Gastrocnemius medialis (tissue), 4 donors: ENCODE data around the gene TMED8. TPM values are rescaled to one million over a fixed set of nuclear protein-coding genes. Genes with fewer than 3 reads are reported as not detected.

Source experiments
- ATAC-seq, 2 donors: fragments of 150-250 bp; one replicate each; pipeline ENCODE4 v1.9.1; 2016
- DNase-seq, 2 donors: peaks; one replicate each; pipeline ENCODE4 v3.0.0-alpha.2; 2019
- H3K27ac ChIP-seq, 4 donors: fragments of 200-600 bp; sonication (generic); 1 replicate in 1 of 4; 2 replicates in 3 of 4; pipeline ENCODE4 v1.5.1; 2016 to 2018; ENCODE audit warnings: mild to moderate bottlenecking in 2 of 4, moderate library complexity in 1 of 4
- H3K27me3 ChIP-seq, 3 donors: fragments of 200-600 bp; sonication (generic) in 2 of 3; 1 replicate in 1 of 3; 2 replicates in 2 of 3; pipeline versions ENCODE4 v1.5.1 to v1.6.0; 2016 to 2019; ENCODE audit warnings: mild to moderate bottlenecking in 1 of 3, moderate library complexity in 1 of 3
- H3K36me3 ChIP-seq, 2 donors: fragments of 200-600 bp; sonication (generic) in 1 of 2; one replicate each; pipeline ENCODE4 v1.5.1; 2017 to 2018
- H3K4me1 ChIP-seq, 2 donors: fragments of 200-600 bp; sonication (generic) in 1 of 2; one replicate each; pipeline ENCODE4 v1.5.1; 2016 to 2017; ENCODE audit warnings: mild to moderate bottlenecking in 2 of 2
- H3K4me3 ChIP-seq, 4 donors: fragments of 200-600 bp; sonication (generic) in 3 of 4; 1 replicate in 1 of 4; 2 replicates in 3 of 4; pipeline ENCODE4 v1.5.1; 2016 to 2019; ENCODE audit warnings: mild to moderate bottlenecking in 2 of 4
- H3K9me3 ChIP-seq, 3 donors: fragments of 200-600 bp; sonication (generic) in 2 of 3; 1 replicate in 1 of 3; 2 replicates in 2 of 3; pipeline ENCODE4 v1.5.1; 2016 to 2019
- POLR2A ChIP-seq, 2 donors: fragments of 450-650 bp; IDR thresholded peaks; one replicate each; pipeline ENCODE4 v1.6.1; 2017; ENCODE audit warnings: antibody characterized with exemption in 2 of 2, mild to moderate bottlenecking in 2 of 2, moderate library complexity in 2 of 2
- in situ Hi-C, 4 donors: fragments of 200-750 bp; cut with MboI; loops; one replicate each; pipeline versions ENCODE4 v1.15.0 to v1.8.0; 2017; ENCODE audit warnings: low sequenced_read_pairs in 4 of 4
- intact Hi-C: fragments of 100-400 bp; cut with DNase I; formaldehyde crosslinking; loops from one replicate; pipeline ENCODE4 v1.15.1; 2023; ENCODE audit warnings: low total_unique reads
- total RNA-seq, 4 donors: library from RNA; depleted of rRNA; stranded (reverse); fragments of >200 nt; gene quantifications; one replicate each; pipeline versions ENCODE4 v1.1.0 to v1.2.3, GENCODE V29; 2016
- TF ChIP-seq, protein P1 (sequence below), 5 experiments: fragments of 450-650 bp in 3 of 5; fragments of 200-600 bp in 2 of 5; sonication (generic) in 2 of 5; IDR thresholded peaks in 4 of 5; conservative IDR thresholded peaks in 1 of 5; 1 replicate in 4 of 5; 2 replicates in 1 of 5; pipeline ENCODE4 v1.5.1; 2016 to 2019; ENCODE audit warnings: antibody characterized with exemption in 5 of 5, mild to moderate bottlenecking in 3 of 5, moderate library complexity in 3 of 5

Gene TMED8, protein sequence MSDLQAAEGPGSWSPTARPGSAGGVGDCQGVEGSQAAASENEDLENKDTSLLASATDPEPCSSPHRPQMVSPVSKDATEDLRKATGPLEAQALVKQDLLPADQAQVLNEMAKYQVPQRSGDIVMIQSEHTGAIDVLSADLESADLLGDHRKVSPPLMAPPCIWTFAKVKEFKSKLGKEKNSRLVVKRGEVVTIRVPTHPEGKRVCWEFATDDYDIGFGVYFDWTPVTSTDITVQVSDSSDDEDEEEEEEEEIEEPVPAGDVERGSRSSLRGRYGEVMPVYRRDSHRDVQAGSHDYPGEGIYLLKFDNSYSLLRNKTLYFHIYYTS
- 1 to 10 TPM; 3.0 to 5.2 (median 4.3) TPM for total RNA-seq

DNA sequence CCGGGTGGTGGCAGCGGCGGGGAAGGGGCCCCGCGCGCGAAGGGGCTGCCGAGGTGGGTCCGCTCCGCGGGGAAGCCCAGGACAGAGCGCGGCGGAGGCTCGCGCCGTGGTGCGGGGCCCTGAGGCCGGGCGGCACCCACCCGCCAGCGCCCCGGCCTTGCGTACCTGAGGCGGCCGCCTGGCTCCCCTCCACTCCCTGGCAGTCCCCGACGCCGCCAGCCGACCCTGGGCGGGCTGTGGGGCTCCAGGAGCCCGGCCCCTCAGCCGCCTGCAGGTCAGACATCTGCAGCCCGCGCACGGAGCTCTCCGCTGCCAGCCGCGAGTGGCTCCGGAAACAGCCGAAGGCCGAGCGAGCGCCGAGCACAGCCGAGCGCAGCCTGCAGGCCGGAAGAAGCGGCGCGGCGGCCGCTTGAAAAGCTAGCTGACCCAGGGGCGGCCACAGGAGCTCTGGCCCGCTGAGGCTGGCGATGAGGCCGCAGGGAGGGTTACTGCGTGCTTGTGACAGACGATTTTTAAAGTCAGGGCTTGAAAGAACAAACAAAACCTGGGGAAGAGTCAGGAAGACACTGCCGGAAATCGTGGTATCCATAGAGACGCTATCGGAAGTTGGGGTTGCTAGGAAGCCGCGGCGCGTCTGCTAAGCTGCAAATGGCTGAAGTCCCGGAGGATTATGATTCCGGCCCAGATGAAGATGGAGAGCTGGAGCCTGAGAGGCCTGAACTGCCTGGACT lies at the start of gene TMED8, which contains the start of gene SAMD15:
Gene TMED8, minus strand, starts transcription at position 324 of the 731 bp plus-strand sequence. Its CDS starts 41 bp downstream, at position 283.
Gene SAMD15, plus strand, starts transcription at position 609 of the 731 bp plus-strand sequence. Its CDS starts 40 bp downstream, at position 649.
- in situ Hi-C loops (no loop called here), intact Hi-C loops (loop anchor here (1.0 to 5.0 kb wide), 2 partner anchors 56 to 75 kb away; partner anchors contain the start of gene GSTZ1)
- TF ChIP-seq, protein P1, sequence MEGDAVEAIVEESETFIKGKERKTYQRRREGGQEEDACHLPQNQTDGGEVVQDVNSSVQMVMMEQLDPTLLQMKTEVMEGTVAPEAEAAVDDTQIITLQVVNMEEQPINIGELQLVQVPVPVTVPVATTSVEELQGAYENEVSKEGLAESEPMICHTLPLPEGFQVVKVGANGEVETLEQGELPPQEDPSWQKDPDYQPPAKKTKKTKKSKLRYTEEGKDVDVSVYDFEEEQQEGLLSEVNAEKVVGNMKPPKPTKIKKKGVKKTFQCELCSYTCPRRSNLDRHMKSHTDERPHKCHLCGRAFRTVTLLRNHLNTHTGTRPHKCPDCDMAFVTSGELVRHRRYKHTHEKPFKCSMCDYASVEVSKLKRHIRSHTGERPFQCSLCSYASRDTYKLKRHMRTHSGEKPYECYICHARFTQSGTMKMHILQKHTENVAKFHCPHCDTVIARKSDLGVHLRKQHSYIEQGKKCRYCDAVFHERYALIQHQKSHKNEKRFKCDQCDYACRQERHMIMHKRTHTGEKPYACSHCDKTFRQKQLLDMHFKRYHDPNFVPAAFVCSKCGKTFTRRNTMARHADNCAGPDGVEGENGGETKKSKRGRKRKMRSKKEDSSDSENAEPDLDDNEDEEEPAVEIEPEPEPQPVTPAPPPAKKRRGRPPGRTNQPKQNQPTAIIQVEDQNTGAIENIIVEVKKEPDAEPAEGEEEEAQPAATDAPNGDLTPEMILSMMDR (IDR thresholded peaks at IDR 0.05 in 4 of 5, conservative IDR thresholded peaks at IDR 0.05 in 1 of 5) = peak in 3 of 5 experiments; percentile 26 to 53 (median 50)
- TF ChIP-seq POLR2A (IDR thresholded peaks at IDR 0.05) = no peak
- no peaks in the 10 kb centered on the region for H3K9me3 ChIP-seq
- H3K4me1 ChIP-seq = peaks cover 11 to 12% of the 10 kb centered on the region in 2 donors
- no peaks in the 10 kb centered on the region for H3K27me3 ChIP-seq
- H3K4me3 ChIP-seq = peak within 1 kb of the TSS; percentile 85 to 99 (median 86)
- ATAC-seq (peak; percentile 97 to 98), DNase-seq (peak; percentile 43 to 68)
- H3K27ac ChIP-seq = peak within 1 kb of the TSS; percentile 64 to 76 (median 74)
- H3K36me3 ChIP-seq = no peaks in the 10 kb centered on the region

DNA sequence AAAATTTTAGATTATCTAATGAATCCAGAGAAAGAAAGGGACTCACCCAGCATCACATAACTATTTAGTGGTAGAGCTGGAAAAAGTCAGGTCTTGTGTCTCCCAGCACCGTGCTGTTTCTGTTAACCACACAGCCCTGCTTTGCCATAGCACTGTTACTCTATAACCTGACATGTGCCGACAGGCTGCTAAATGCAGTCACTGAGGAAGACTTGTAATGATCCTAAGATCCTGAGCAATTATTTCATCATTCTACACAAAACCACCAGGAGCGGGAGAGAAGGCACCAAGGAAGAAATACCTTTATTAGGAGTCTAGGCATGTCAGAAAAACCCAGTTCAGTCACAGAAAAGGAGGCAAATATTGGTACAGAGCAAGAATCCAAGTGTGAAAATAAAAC lies 49.5 kb upstream of the TMED8 start:
- no peak for DNase-seq
- intact Hi-C loops (no loop called here), in situ Hi-C loops (no loop called here)
- ATAC-seq = no peak
- TF ChIP-seq, protein P1 (IDR thresholded peaks at IDR 0.05 in 4 of 5, conservative IDR thresholded peaks at IDR 0.05 in 1 of 5) = no peak
- TF ChIP-seq POLR2A (IDR thresholded peaks at IDR 0.05) = no peak
- Histone ChIP-seq H3K27ac (no peak overlapping the region), H3K9me3 (no peaks in the 10 kb centered on the region), H3K27me3 (no peaks in the 10 kb centered on the region), H3K4me1 (no peaks in the 10 kb centered on the region), H3K36me3 (peaks cover 0 to 99% of the 10 kb centered on the region in 2 donors), H3K4me3 (no peak overlapping the region)

DNA sequence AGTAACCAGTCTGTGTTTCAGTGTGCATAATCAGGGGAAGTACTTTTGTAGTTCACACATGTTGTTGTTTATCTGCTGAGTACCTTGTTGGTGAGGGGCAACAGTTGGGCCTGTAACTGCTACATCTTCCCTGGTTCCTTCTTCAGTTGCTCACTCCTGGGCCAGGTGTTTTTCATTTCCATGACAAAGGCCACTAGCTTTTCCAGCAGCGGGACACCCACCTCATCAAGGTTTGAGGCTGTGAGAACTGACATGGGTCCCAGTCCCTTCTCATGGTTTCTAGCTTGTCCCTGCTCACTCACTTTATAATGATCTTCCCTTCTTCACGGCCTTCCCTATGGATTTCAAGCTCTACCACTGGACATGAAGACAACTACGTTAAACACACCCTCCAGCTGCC lies 48.0 kb upstream of the TMED8 start:
- DNase-seq = no peak
- H3K27me3 ChIP-seq = no peaks in the 10 kb centered on the region
- H3K9me3 ChIP-seq = no peaks in the 10 kb centered on the region
- ATAC-seq = no peak
- intact Hi-C loops (no loop called here), in situ Hi-C loops (no loop called here)
- no peak overlapping the region for H3K27ac ChIP-seq
- H3K4me1 ChIP-seq = no peaks in the 10 kb centered on the region
- H3K4me3 ChIP-seq = no peak overlapping the region
- TF ChIP-seq, protein P1 (IDR thresholded peaks at IDR 0.05 in 4 of 5, conservative IDR thresholded peaks at IDR 0.05 in 1 of 5) = no peak
- TF ChIP-seq POLR2A (IDR thresholded peaks at IDR 0.05) = no peak
- peaks cover 0 to 95% of the 10 kb centered on the region in 2 donors for H3K36me3 ChIP-seq

DNA sequence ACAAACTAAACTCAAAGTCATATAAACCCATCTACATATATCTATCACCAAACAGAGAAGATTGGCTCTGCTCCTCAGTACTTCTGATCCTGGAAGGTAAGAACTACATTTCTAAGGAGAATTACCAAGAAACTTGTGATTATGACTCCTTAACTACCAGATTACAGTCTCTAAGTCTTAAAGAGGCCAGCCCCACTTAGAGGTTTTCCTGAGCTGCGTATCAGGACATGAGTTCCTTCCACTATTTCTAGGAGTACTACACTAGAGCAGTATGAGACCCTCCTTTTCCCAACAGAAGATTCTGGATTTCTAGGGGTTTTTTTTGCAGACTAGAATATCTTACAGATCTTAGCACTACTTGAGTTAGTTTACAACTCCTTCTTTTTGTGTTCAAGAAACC lies 46.5 kb upstream of the TMED8 start, which contains the start of gene NOXRED1:
Gene NOXRED1, minus strand, starts transcription at position 101 of the 400 bp plus-strand sequence. CDS start 634 bp downstream, outside the sequence.
- Histone ChIP-seq H3K9me3 (peaks cover 0 to 5% (median 0%) of the 10 kb centered on the region in 3 donors), H3K27me3 (no peaks in the 10 kb centered on the region), H3K4me3 (no peak within 1 kb of the TSS), H3K27ac (no peak within 1 kb of the TSS), H3K36me3 (peaks cover 0 to 80% of the 10 kb centered on the region in 2 donors), H3K4me1 (no peaks in the 10 kb centered on the region)
- TF ChIP-seq, protein P1 (IDR thresholded peaks at IDR 0.05 in 4 of 5, conservative IDR thresholded peaks at IDR 0.05 in 1 of 5) = no peak
- no peak for TF ChIP-seq POLR2A (IDR thresholded peaks at IDR 0.05)
- DNase-seq (no peak), ATAC-seq (no peak)
- in situ Hi-C loops = no loop called here
- intact Hi-C loops = no loop called here
